ENCODE data around the gene SLC25A25. TPM values are rescaled to one million over a fixed set of nuclear protein-coding genes. Genes with fewer than 3 reads are reported as not detected.

The SLC25A25 gene
- total RNA-seq, 1 donor from 2014 or later = 11.3 TPM

DNA sequence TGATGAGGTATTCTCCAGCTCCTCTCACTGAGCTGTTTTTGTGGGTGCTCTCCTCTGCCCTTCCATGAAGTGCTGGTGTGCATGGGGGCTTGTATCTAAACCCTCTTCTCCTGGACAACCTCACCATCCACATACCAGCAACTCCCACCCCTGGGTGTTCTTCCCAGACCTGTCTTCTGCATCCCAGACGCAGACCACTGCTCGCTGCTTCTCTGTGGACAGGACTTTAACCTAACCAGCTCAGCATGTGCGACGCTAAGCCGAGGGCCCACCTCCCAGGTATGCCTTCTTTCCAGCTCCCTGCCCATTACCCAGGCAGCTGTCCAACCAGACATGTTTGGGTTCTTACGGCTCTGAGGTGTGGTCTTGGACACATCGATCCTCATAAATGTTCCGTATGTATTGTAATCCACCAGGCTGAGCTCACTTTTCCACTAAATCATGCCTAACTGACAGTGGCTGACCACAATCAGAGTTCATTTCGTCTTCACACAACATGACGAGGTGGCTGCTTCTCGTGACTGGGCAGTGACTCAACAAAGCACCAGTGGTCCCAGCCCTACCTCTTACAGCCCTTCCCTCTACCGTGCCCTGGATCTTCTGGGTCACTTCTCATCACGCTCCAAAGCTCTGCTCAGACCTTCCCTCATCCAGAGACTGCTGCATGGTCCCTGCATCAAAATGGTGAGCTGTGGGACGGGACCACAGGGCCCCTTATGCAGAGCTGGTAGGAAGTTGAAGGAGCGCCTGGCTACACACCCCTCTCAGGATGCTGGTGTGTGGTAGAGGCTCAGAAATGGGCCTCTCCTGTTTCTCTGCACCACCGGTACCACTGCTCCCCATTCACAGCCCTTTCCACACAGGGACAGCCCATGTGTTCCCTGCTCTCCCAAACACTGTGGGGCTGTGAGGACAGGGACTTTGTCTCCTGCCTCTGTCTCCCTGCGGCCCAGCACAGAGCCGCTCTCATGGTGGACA is 69.1 kb downstream of the SLC25A25 start:
- intact Hi-C loops (cut with micrococcal nuclease) = no loop called here
- H3K4me3 Mint-ChIP-seq (ENCODE audit: low read depth) = no peak overlapping the region

DNA sequence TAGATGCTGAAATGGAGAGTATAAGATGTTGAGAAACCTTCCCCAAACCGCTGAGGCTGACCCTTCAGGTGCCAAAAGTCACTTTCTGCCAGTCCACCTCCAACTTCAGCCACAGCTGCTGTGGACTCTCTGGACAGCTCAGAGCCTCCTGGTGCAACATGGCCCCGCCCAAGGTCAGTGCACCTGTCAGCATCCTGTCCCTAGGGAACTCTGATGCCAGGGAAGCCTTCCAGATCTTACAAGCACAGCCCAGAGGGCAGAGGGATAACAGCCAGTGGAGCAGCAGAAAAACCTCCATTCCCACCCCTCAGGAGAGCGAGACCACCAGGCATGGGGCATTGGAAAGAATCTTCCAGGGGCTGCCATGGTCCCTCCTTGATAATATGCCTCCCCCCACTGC is 70.0 kb downstream of the SLC25A25 start:
- Mint-ChIP-seq H3K4me1 (ENCODE audit: low read depth) (peaks cover 9% of the 10 kb centered on the region), H3K36me3 (ENCODE audit: low read depth) (no peaks in the 10 kb centered on the region), H3K9me3 (no peaks in the 10 kb centered on the region), H3K27ac (no peak overlapping the region), H3K27me3 (ENCODE audit: low read depth) (peaks cover 27% of the 10 kb centered on the region), H3K4me3 (ENCODE audit: low read depth) (no peak overlapping the region)
- intact Hi-C loops (cut with micrococcal nuclease) = no loop called here
- DNase-seq (ENCODE audit: low spot score) = no peak

More for the DNA sequence above, 69.1 kb downstream of the SLC25A25 start:
- DNase-seq (ENCODE audit: low spot score) = no peak
- H3K9me3 Mint-ChIP-seq = no peaks in the 10 kb centered on the region
- H3K27ac Mint-ChIP-seq = no peak overlapping the region
- H3K36me3 Mint-ChIP-seq (ENCODE audit: low read depth) = no peaks in the 10 kb centered on the region
- H3K27me3 Mint-ChIP-seq (ENCODE audit: low read depth) = peaks cover 34% of the 10 kb centered on the region
- peaks cover 9% of the 10 kb centered on the region for H3K4me1 Mint-ChIP-seq (ENCODE audit: low read depth)

DNA sequence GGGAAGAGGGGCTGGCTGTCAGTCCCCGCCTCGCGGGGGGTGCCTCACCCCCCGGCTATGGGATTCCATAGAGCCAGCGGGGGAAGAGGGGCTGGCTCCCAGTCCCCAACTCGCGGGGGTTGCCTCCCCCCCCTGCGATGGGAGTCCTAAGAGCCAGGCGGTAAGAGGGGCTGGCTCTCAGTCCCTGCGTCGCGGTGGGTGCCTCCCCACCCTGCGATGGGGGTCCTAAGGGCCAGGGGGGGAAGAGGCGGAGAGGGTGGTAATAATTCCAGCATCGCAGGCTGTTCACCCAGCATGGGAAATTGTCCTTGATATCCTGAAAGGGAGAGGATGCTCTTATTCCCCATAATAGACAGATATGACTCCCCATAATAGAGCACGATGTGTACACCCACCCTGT is 71.6 kb downstream of the SLC25A25 start:
- intact Hi-C loops (cut with micrococcal nuclease) = no loop called here
- peaks cover 12% of the 10 kb centered on the region for H3K27me3 Mint-ChIP-seq (ENCODE audit: low read depth)
- H3K36me3 Mint-ChIP-seq (ENCODE audit: low read depth) = no peaks in the 10 kb centered on the region
- no peak for DNase-seq (ENCODE audit: low spot score)
- no peak overlapping the region for H3K27ac Mint-ChIP-seq
- H3K9me3 Mint-ChIP-seq = no peaks in the 10 kb centered on the region
- H3K4me1 Mint-ChIP-seq (ENCODE audit: low read depth) = peaks cover 6% of the 10 kb centered on the region
- H3K4me3 Mint-ChIP-seq (ENCODE audit: low read depth) = no peak overlapping the region

DNA sequence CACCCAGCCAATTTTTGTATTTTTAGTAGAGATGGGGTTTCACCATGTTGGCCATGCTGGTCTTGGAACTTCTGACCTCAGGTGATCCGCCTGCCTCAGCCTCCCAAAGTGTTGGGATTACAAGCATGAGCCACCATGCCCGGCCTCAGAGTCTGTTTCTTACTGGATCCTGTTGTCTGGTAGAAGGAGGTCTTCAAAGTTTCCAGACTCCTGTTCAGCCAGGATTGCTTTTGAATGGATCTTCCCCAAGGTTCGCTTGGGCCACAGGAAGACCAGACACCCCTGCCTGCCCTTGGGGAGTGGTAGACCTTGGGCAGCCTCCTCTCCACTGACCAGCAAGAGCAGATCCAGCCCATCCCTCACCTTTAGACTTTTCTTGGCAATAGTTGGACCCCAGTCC is 73.6 kb downstream of the SLC25A25 start:
- peaks cover 4% of the 10 kb centered on the region for H3K4me1 Mint-ChIP-seq (ENCODE audit: low read depth)
- no peaks in the 10 kb centered on the region for H3K36me3 Mint-ChIP-seq (ENCODE audit: low read depth)
- H3K9me3 Mint-ChIP-seq = no peaks in the 10 kb centered on the region
- H3K27ac Mint-ChIP-seq = no peak overlapping the region
- no peak overlapping the region for H3K4me3 Mint-ChIP-seq (ENCODE audit: low read depth)
- no peaks in the 10 kb centered on the region for H3K27me3 Mint-ChIP-seq (ENCODE audit: low read depth)
- intact Hi-C loops (cut with micrococcal nuclease) = no loop called here
- DNase-seq (ENCODE audit: low spot score) = no peak

DNA sequence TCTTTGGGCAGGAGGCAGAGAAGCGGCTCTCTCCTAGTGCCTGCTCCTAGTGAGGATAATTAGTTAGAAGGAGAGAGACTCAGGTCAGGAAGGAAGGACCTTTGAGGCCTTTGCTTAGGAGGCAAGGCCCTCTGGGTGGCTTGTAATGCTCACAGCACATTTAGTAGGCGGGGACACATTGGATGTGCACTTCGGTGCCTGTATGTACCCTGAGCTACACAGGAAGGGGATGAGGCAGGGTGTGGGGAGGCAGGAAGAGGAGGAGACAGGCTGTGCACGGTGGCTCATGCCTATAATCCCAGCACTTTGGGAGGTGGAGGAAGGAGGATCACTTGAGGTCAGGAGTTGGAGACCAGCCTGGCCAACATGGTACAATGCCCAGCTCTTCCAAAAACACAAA is 74.0 kb downstream of the SLC25A25 start:
- Mint-ChIP-seq H3K36me3 (ENCODE audit: low read depth) (no peaks in the 10 kb centered on the region), H3K4me3 (ENCODE audit: low read depth) (no peak overlapping the region)

DNA sequence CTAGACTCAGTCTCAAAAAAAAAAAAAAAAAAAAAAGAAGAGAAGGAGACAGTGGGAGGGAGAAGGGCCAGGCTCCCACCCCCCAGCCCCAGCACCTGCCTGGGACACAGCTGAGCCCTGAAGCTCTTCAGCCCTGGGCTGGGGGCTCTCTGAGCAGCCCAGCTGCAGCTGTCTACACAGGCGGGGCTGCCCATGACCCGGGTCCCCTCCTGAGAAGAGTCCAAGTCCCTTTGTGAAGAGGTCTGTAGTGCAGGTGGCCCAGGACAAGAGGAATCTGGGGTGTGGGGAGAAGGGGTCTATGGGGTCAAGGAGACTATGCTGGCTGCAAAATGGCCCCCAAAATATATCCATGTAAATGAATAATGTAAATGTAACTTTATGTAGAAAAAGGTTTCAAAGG is 74.6 kb downstream of the SLC25A25 start:
- no peak overlapping the region for H3K27ac Mint-ChIP-seq
- H3K9me3 Mint-ChIP-seq = no peaks in the 10 kb centered on the region
- no peak for DNase-seq (ENCODE audit: low spot score)
- no peak overlapping the region for H3K4me3 Mint-ChIP-seq (ENCODE audit: low read depth)
- intact Hi-C loops (cut with micrococcal nuclease) = no loop called here
- H3K27me3 Mint-ChIP-seq (ENCODE audit: low read depth) = no peaks in the 10 kb centered on the region
- no peaks in the 10 kb centered on the region for H3K36me3 Mint-ChIP-seq (ENCODE audit: low read depth)
- H3K4me1 Mint-ChIP-seq (ENCODE audit: low read depth) = peaks cover 4% of the 10 kb centered on the region

More for the DNA sequence above, 74.0 kb downstream of the SLC25A25 start:
- H3K27ac Mint-ChIP-seq = peak overlapping the region; percentile 58
- no peaks in the 10 kb centered on the region for H3K9me3 Mint-ChIP-seq
- intact Hi-C loops (cut with micrococcal nuclease) = no loop called here
- H3K27me3 Mint-ChIP-seq (ENCODE audit: low read depth) = no peaks in the 10 kb centered on the region
- peak; percentile 37 for DNase-seq (ENCODE audit: low spot score)
- H3K4me1 Mint-ChIP-seq (ENCODE audit: low read depth) = peaks cover 4% of the 10 kb centered on the region

DNA sequence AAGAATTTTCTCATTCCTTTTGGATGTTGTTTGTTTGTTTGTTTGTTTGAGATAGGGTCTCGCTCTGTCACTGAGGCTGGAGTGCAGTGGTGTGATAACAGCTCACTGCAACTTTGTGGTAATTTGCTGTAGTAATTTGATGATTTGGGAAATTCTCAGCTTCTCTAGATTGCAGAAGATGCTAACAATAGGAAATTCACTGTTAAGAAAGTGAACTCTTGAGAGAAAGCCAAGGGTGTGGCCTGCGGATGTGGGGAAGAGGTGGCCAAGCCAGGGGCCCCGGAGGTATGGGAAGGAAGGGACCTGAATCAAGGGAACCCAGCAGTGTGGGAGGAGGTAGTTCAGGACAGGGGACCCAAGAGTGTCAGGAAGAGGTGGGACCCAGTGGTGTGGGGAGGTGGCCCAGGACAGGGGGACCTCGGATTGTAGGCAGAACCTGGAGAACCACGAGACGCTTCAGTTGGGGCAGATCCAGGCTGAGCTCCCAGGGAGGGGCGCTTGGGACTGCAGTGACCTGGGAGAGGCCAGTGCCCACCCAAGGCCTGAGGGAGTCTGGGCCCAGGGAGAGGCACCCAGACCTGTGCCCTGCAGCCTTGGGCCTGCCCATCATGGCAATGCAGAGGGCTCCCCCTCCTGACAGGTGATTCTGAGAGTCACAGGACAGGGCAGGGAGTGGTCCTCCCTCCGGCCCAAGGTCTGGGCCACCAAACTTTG is 75.7 kb downstream of the SLC25A25 start:
- no peak overlapping the region for H3K4me3 Mint-ChIP-seq (ENCODE audit: low read depth)
- H3K27ac Mint-ChIP-seq = no peak overlapping the region
- DNase-seq (ENCODE audit: low spot score) = no peak
- H3K9me3 Mint-ChIP-seq = no peaks in the 10 kb centered on the region
- intact Hi-C loops (cut with micrococcal nuclease) = no loop called here
- H3K36me3 Mint-ChIP-seq (ENCODE audit: low read depth) = no peaks in the 10 kb centered on the region
- H3K4me1 Mint-ChIP-seq (ENCODE audit: low read depth) = peaks cover 4% of the 10 kb centered on the region
- no peaks in the 10 kb centered on the region for H3K27me3 Mint-ChIP-seq (ENCODE audit: low read depth)

DNA sequence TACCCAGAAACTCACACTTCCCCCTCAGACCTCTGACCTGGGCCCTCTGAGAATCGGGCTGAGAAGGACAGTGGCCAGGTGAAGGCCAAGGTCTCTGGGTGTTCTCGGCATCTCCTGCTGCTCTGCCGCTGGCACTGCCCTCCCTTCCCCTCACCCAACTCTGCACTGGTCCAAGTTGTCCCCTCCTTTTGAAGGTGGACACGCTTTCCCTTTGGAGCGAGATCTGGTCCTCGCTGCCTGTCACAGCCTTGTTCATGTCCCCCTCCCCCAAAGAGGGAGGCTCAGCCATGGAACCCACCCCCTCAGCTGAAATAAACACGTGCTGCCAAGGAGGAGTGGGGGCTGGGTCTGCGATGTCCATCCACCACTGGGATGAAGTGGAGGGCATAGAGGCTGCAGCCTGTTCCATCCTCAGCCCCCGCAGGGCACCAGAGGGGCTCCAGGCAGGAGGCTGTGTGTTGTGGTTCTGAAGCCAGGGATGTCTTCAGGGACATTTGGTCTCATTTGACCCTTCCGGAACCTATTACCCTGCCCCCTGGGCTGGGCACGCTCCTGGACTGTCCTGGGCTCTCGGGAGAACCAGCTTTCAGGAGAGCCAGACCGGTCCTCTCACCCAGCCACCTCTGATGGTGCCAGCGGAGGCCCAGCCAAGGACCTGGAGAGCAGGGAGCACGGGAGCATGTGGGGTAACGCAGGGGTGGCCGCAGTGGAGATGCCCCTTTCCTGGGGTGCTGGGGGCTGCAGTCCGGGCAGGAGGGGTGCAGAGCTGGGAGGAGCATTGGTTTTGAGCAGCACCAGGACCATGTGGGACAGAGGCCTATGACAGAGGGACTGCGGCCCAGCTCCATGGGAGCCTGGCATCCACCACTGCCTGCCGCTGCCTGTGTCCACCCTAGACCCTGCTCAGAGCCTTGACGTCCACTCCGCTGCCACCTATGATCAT is 76.5 kb downstream of the SLC25A25 start:
- Mint-ChIP-seq H3K4me3 (ENCODE audit: low read depth) (no peak overlapping the region), H3K27me3 (ENCODE audit: low read depth) (no peaks in the 10 kb centered on the region), H3K9me3 (no peaks in the 10 kb centered on the region), H3K4me1 (ENCODE audit: low read depth) (peaks cover 4% of the 10 kb centered on the region), H3K27ac (no peak overlapping the region), H3K36me3 (ENCODE audit: low read depth) (no peaks in the 10 kb centered on the region)
- DNase-seq (ENCODE audit: low spot score) = no peak
- intact Hi-C loops (cut with micrococcal nuclease) = no loop called here

DNA sequence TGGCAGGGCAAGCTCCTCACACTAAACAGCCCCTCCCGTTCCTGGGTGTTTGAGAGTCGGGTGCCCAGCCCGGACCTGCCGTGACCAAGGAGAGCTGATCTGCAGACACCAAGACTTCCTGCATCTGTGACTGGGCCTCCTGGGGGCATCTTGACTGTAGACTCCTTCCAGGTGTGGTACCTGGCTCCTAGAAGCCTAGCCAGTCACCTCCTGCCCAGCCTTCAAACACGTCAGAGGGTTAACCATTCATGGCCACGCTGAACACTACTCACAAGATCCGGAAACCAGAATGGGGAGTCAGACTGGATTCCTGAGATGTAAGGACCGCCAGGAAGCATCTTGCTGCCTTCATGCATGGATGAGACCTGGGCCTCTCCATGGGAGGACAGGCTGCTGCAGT is 77.5 kb downstream of the SLC25A25 start:
- Mint-ChIP-seq H3K27ac (no peak overlapping the region), H3K27me3 (ENCODE audit: low read depth) (no peaks in the 10 kb centered on the region), H3K9me3 (no peaks in the 10 kb centered on the region), H3K36me3 (ENCODE audit: low read depth) (no peaks in the 10 kb centered on the region), H3K4me3 (ENCODE audit: low read depth) (no peak overlapping the region), H3K4me1 (ENCODE audit: low read depth) (peaks cover 7% of the 10 kb centered on the region)
- intact Hi-C loops (cut with micrococcal nuclease) = no loop called here
- DNase-seq (ENCODE audit: low spot score) = no peak

DNA sequence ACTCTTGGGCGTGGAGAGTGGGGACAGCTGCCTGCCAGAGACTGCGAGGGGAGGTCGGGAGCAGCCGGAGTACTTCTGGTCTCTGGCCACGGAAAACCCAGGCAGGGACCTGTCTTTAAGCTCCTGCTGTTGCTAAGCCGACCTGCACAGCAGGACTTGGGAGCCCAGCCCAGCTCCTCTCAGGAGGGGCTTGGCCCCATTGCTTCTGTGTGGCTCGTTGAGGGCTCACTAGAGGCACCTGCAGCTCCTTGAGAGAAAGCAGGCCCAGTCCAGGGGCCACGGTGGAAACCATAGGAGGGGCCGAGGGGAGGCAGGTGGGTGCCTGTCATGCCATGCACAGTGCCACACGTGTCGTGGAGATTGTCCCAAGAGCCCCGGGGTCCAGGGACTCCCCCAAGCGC is 77.9 kb downstream of the SLC25A25 start:
- Mint-ChIP-seq H3K36me3 (ENCODE audit: low read depth) (no peaks in the 10 kb centered on the region), H3K27me3 (ENCODE audit: low read depth) (no peaks in the 10 kb centered on the region), H3K4me1 (ENCODE audit: low read depth) (peaks cover 7% of the 10 kb centered on the region), H3K4me3 (ENCODE audit: low read depth) (no peak overlapping the region), H3K9me3 (no peaks in the 10 kb centered on the region), H3K27ac (no peak overlapping the region)
- no peak for DNase-seq (ENCODE audit: low spot score)
- intact Hi-C loops (cut with micrococcal nuclease) = no loop called here

DNA sequence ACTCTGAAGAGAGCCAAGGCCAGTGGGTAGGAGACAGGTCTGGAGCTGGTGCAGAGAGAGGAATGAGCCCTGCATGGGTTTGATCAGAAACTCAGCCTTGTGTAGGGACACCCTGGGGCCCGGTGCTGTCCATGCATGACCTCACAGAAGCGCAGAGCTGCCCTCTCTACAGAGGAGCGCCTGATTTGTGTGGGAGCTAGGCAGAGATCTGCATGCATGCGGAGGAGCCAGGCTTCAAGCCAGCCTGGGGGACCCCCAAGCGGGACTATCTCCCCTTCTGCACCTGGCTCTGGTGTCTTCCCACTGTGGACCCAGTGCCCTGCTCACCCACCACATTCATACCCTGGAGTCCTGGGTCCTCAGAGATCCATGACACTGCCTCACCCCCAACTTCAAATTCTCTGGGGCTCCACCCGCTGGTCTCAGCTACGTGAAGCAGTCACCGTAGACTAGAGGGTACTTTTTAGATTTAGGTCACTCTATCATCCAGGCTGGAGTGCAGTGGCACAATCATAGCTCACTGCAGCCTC is 78.6 kb downstream of the SLC25A25 start:
- no peak overlapping the region for H3K4me3 Mint-ChIP-seq (ENCODE audit: low read depth)
- no peaks in the 10 kb centered on the region for H3K9me3 Mint-ChIP-seq
- H3K27ac Mint-ChIP-seq = no peak overlapping the region
- intact Hi-C loops (cut with micrococcal nuclease) = no loop called here
- no peaks in the 10 kb centered on the region for H3K27me3 Mint-ChIP-seq (ENCODE audit: low read depth)
- no peak for DNase-seq (ENCODE audit: low spot score)
- H3K4me1 Mint-ChIP-seq (ENCODE audit: low read depth) = peaks cover 7% of the 10 kb centered on the region
- H3K36me3 Mint-ChIP-seq (ENCODE audit: low read depth) = no peaks in the 10 kb centered on the region

DNA sequence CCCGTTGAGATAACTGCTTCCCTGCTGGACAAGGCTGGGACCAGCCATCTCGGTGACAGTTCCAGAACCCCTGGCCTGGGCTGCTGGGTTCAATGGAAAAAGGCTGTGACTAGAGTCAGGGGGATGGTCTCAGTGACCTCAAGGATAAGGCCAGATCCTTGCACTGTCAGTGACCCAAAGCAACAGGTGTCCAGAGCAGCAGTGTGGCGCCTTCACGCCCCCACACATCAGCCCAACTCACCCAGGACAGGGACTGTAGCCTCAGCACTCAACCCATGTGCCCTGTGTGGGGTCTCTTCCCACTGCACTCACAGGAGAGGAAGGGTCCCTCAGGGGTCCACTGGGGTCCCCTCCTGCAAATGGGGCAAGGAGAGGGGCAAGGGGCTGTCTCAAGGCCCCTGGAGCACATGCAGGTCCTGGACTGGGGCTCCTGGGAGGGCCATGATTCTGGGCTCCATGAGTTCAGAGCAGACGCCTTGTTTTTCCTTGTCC is 80.5 kb downstream of the SLC25A25 start:
- H3K4me3 Mint-ChIP-seq (ENCODE audit: low read depth) = no peak overlapping the region
- no peaks in the 10 kb centered on the region for H3K9me3 Mint-ChIP-seq
- no peaks in the 10 kb centered on the region for H3K36me3 Mint-ChIP-seq (ENCODE audit: low read depth)
- no peaks in the 10 kb centered on the region for H3K27me3 Mint-ChIP-seq (ENCODE audit: low read depth)
- no peak overlapping the region for H3K27ac Mint-ChIP-seq
- intact Hi-C loops (cut with micrococcal nuclease) = no loop called here
- no peak for DNase-seq (ENCODE audit: low spot score)
- peaks cover 3% of the 10 kb centered on the region for H3K4me1 Mint-ChIP-seq (ENCODE audit: low read depth)
